Measurements from ENCODE around the gene SFMBT2.
A peak's percentile ranks its signal among the peaks of the same experiment; 100 is the strongest.
"Not testable (repeated sequence)": the region's sequence is repeated elsewhere in the genome, so short reads cannot be mapped to it uniquely, and the experiment has no call there.

The SFMBT2 gene

DNA sequence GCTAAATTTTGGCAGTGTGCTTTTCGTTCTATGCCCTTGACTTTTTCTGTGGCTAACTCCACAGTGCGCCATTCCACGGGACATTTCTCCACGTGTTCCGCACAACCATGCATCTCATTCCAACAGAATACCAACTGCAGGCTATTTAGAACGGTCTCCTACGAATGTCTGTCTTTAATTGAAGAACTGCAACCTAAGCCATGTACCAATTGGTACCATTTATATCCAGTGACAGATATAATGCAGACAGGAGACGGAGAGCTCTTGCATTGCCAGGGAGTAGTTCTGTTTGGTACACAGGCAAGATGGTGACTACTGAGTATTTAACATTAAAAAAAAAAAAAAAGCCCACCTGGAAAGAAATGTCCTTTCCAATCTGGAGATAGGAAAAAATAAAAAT, 9.1 kb downstream of the SFMBT2 start:
- Mint-ChIP-seq H3K4me3 (no peak overlapping the region), H3K27me3 (no peaks in the 10 kb centered on the region), H3K9me3 (peaks cover 0 to 1% of the 10 kb centered on the region in 2 donors), H3K27ac (no peak overlapping the region), H3K4me1 (peaks cover 23 to 61% of the 10 kb centered on the region in 2 donors), H3K36me3 (peaks cover 50 to 53% of the 10 kb centered on the region in 2 donors)
- ATAC-seq (replicated peaks) (no peak), DNase-seq (no peak)

- no peak overlapping the region for H3K27ac Mint-ChIP-seq
- H3K36me3 Mint-ChIP-seq = peaks cover 53 to 58% of the 10 kb centered on the region in 2 donors
- H3K4me1 Mint-ChIP-seq = peaks cover 24 to 59% of the 10 kb centered on the region in 2 donors
- ATAC-seq (replicated peaks) (no peak), DNase-seq (no peak)
- peaks cover 0 to 1% of the 10 kb centered on the region in 2 donors for H3K9me3 Mint-ChIP-seq
- no peak overlapping the region for H3K4me3 Mint-ChIP-seq
- no peaks in the 10 kb centered on the region for H3K27me3 Mint-ChIP-seq
These were observed 9.7 kb downstream of the SFMBT2 start for GRCh38 chr10:7401156-7401555.

DNA sequence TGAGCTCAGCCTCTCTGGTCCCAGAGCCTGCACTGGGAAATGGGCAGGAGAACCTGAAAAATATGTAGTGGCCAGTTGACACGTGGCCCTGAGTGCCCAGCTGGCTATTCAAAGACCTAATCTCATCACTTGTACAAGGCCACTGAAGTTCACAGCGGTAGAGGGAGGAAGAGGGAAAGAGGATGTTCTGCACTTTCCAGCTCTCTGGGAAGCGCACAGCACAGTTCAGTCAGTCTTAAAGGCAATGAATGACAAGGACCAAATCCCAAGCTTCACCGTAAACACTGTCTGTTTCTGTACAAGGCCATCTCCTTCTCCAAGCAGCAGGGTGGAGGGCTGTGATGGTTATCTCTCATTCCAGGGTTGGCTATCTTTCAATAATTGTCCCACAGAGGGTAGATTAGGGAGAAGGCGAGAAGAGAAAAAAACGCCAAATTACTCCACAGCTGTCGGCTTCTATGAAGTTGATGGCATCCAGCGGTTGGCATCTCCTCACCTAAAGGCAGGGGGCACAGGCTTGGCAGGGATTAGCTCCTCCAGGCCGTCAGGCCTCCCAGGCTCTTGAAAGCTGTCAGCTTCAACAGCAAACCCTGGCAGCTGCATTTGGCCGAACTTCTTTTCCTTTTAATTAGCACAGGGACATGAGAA, 10.6 kb downstream of the SFMBT2 start:
- H3K4me1 Mint-ChIP-seq = peaks cover 19 to 59% of the 10 kb centered on the region in 2 donors
- H3K36me3 Mint-ChIP-seq = peaks cover 53 to 54% of the 10 kb centered on the region in 2 donors
- no peak overlapping the region for H3K4me3 Mint-ChIP-seq
- no peaks in the 10 kb centered on the region for H3K27me3 Mint-ChIP-seq
- H3K27ac Mint-ChIP-seq = no peak overlapping the region
- ATAC-seq (replicated peaks) (no peak), DNase-seq (no peak)
- H3K9me3 Mint-ChIP-seq = peaks cover 0 to 1% of the 10 kb centered on the region in 2 donors

- DNase-seq (no peak), ATAC-seq (replicated peaks) (no peak)
- H3K4me3 Mint-ChIP-seq = no peak overlapping the region
- H3K9me3 Mint-ChIP-seq = peaks cover 0 to 1% of the 10 kb centered on the region in 2 donors
- H3K27ac Mint-ChIP-seq = no peak overlapping the region
- peaks cover 50% of the 10 kb centered on the region in 2 donors for H3K36me3 Mint-ChIP-seq
- no peaks in the 10 kb centered on the region for H3K27me3 Mint-ChIP-seq
- H3K4me1 Mint-ChIP-seq = peaks cover 22 to 56% of the 10 kb centered on the region in 2 donors
These were observed 11.3 kb downstream of the SFMBT2 start for GRCh38 chr10:7399533-7399932.

- DNase-seq (no peak), ATAC-seq (replicated peaks) (peak; percentile 78 to 80)
- Mint-ChIP-seq H3K27me3 (no peaks in the 10 kb centered on the region), H3K36me3 (peaks cover 47 to 48% of the 10 kb centered on the region in 2 donors), H3K4me1 (peaks cover 33 to 73% of the 10 kb centered on the region in 2 donors), H3K4me3 (peak overlapping the region in 1 of 2 donors; percentile 16), H3K9me3 (peaks cover 0 to 1% of the 10 kb centered on the region in 2 donors), H3K27ac (no peak overlapping the region)
These were observed 13.5 kb downstream of the SFMBT2 start for GRCh38 chr10:7397049-7398035.

GRCh38 chr10:7392301-7392700, 18.5 kb downstream of the SFMBT2 start:
- H3K27ac Mint-ChIP-seq; H3K27me3 Mint-ChIP-seq; H3K4me3 Mint-ChIP-seq; DNase-seq; H3K9me3 Mint-ChIP-seq; ATAC-seq (replicated peaks): not testable (repeated sequence)
- Mint-ChIP-seq H3K36me3 (peaks cover 32 to 33% of the 10 kb centered on the region in 2 donors), H3K4me1 (peaks cover 38 to 80% of the 10 kb centered on the region in 2 donors)

GRCh38 chr10:7391748-7392147, 19.1 kb downstream of the SFMBT2 start:
- H3K4me1 Mint-ChIP-seq = peaks cover 39 to 80% of the 10 kb centered on the region in 2 donors
- no peaks in the 10 kb centered on the region for H3K27me3 Mint-ChIP-seq

GRCh38 chr10:7390689-7391110, 20.1 kb downstream of the SFMBT2 start:
- Mint-ChIP-seq H3K4me1 (peaks cover 41 to 71% of the 10 kb centered on the region in 2 donors), H3K36me3 (peaks cover 29 to 30% of the 10 kb centered on the region in 2 donors)
- not testable (repeated sequence) for ATAC-seq (replicated peaks); H3K4me3 Mint-ChIP-seq; DNase-seq; H3K27ac Mint-ChIP-seq; H3K9me3 Mint-ChIP-seq; H3K27me3 Mint-ChIP-seq

More at GRCh38 chr10:7391748-7392147, 19.1 kb downstream of the SFMBT2 start:
- DNase-seq (no peak), ATAC-seq (replicated peaks) (no peak)
- Mint-ChIP-seq H3K36me3 (peaks cover 33% of the 10 kb centered on the region in 2 donors), H3K9me3 (no peaks in the 10 kb centered on the region), H3K4me3 (no peak overlapping the region), H3K27ac (no peak overlapping the region)

- Mint-ChIP-seq H3K27me3 (no peaks in the 10 kb centered on the region), H3K4me3 (no peak overlapping the region), H3K36me3 (peaks cover 28 to 37% of the 10 kb centered on the region in 2 donors), H3K9me3 (no peaks in the 10 kb centered on the region), H3K27ac (no peak overlapping the region), H3K4me1 (peaks cover 45 to 72% of the 10 kb centered on the region in 2 donors)
- no peak for DNase-seq
- no peak for ATAC-seq (replicated peaks)
These were observed 21.0 kb downstream of the SFMBT2 start for GRCh38 chr10:7389844-7390243.

DNA sequence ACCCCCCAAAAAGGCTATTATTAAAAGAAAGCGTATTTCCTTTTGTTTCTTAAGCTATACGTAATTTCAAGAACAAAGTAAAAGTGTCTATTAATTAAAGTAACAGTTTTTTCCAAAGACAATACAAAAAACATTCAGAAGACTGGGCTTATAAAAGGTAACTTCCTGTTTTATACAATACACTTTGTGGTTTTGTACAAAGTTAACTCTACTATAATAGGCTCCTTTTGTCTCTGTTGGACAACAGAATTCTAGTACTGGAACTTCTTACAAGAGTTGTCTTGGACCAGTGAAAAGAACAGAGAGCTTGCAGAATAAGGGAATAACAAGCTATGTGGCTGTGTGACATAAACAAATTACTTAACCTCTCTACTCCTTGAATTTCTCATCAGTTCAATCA, 21.5 kb downstream of the SFMBT2 start:
- H3K36me3 Mint-ChIP-seq = peaks cover 26 to 34% of the 10 kb centered on the region in 2 donors
- no peak overlapping the region for H3K27ac Mint-ChIP-seq
- H3K4me3 Mint-ChIP-seq = no peak overlapping the region
- ATAC-seq (replicated peaks) (no peak), DNase-seq (no peak)
- peaks cover 41 to 69% of the 10 kb centered on the region in 2 donors for H3K4me1 Mint-ChIP-seq
- no peaks in the 10 kb centered on the region for H3K9me3 Mint-ChIP-seq
- H3K27me3 Mint-ChIP-seq = no peaks in the 10 kb centered on the region

- no peak overlapping the region for H3K27ac Mint-ChIP-seq
- H3K4me1 Mint-ChIP-seq = peaks cover 37 to 61% of the 10 kb centered on the region in 2 donors
- H3K27me3 Mint-ChIP-seq = no peaks in the 10 kb centered on the region
- peaks cover 25 to 32% of the 10 kb centered on the region in 2 donors for H3K36me3 Mint-ChIP-seq
- DNase-seq (no peak), ATAC-seq (replicated peaks) (peak in 1 of 2 donors; percentile 39)
- H3K9me3 Mint-ChIP-seq = no peaks in the 10 kb centered on the region
- H3K4me3 Mint-ChIP-seq = no peak overlapping the region
These were observed 22.2 kb downstream of the SFMBT2 start for GRCh38 chr10:7388602-7389001.

DNA sequence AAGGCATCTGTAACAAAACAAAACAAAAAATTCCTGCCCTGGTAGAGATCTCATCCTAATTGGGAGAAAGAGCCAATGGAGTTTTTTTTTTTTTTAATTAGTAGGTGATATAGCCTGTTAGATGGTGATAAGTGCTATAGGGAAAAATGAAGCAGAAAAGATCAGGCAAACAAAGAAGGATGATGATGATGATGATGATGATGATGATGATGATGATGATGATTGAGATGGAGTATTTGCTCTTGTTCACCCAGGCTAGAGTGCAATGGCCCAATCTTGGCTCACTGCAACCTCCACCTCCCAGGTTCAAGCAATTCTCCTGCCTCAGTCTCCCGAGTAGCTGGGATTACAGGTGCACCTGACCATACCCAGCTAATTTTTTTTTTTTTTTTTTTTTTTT, 22.7 kb downstream of the SFMBT2 start:
- H3K27ac Mint-ChIP-seq; DNase-seq; ATAC-seq (replicated peaks); H3K4me3 Mint-ChIP-seq; H3K9me3 Mint-ChIP-seq; H3K27me3 Mint-ChIP-seq: not testable (repeated sequence)
- Mint-ChIP-seq H3K4me1 (peaks cover 35 to 57% of the 10 kb centered on the region in 2 donors), H3K36me3 (peaks cover 26 to 33% of the 10 kb centered on the region in 2 donors)

DNA sequence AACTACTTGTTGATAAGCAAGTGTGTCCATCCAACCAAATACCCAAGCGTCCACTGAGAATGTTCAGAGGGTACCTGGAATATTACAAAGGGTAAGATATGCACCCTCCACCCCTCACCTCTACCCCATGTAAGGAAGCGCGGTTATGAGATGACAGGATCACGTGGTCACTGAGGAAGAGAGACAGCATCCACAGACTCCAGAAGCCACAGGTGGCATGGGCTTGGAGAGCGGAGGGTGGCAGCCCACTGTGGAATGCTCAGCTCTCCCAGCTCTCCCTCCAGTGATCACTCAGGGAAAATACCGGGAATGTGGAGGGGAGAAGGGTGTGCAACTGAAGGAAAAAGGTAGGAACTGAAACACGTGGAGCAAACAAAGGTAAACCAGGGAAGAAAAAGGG, 25.7 kb downstream of the SFMBT2 start:
- H3K9me3 Mint-ChIP-seq = no peaks in the 10 kb centered on the region
- peaks cover 38 to 46% of the 10 kb centered on the region in 2 donors for H3K36me3 Mint-ChIP-seq
- ATAC-seq (replicated peaks) (no peak), DNase-seq (no peak)
- no peak overlapping the region for H3K4me3 Mint-ChIP-seq
- H3K27me3 Mint-ChIP-seq = no peaks in the 10 kb centered on the region
- peaks cover 27 to 37% of the 10 kb centered on the region in 2 donors for H3K4me1 Mint-ChIP-seq
- peak overlapping the region; percentile 31 for H3K27ac Mint-ChIP-seq

DNA sequence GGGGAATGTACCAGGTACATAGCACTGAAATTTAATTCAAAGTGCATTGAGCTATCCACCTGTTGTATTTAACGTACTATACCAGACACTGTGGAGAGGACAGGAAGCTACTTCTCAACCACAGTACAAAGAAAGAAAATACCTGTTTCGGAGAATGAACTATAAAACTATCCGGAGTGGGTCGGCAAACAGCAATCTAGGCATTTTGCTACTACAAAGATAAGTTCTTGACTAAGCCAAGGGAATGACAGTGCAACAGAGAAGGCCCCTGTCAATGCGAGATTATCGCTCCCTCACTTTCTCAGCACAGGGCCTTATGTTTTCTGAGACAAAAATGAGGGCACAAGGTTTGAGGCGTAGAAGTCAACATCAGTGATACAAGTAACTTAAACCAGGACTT, 27.4 kb downstream of the SFMBT2 start:
- DNase-seq (no peak), ATAC-seq (replicated peaks) (no peak)
- Mint-ChIP-seq H3K27ac (no peak overlapping the region), H3K4me3 (no peak overlapping the region), H3K9me3 (peaks cover 2 to 4% of the 10 kb centered on the region in 2 donors), H3K27me3 (no peaks in the 10 kb centered on the region), H3K36me3 (peaks cover 51 to 60% of the 10 kb centered on the region in 2 donors), H3K4me1 (peaks cover 26 to 34% of the 10 kb centered on the region in 2 donors)

All from stimulated activated naive B cell treated with anti-CD40 and anti-IgM and Interleukin-4, amounts not matched to agents 10 μg/mL and 1 μg/mL and 100 μg/mL, for 72 hours (primary cell).